GM21390 (cell line): ENCODE data around the gene FPGS.
A peak's percentile ranks its signal among the peaks of the same experiment; 100 is the strongest.
"Not testable (repeated sequence)": the region's sequence is repeated elsewhere in the genome, so short reads cannot be mapped to it uniquely, and the experiment has no call there.

Experiments used
- ATAC-seq: cut with Tn5 transposase; IDR thresholded peaks from one replicate; pipeline ENCODE4 v1.9.1; 2021; ENCODE audit not compliant: unreplicated experiment

FPGS gene

DNA sequence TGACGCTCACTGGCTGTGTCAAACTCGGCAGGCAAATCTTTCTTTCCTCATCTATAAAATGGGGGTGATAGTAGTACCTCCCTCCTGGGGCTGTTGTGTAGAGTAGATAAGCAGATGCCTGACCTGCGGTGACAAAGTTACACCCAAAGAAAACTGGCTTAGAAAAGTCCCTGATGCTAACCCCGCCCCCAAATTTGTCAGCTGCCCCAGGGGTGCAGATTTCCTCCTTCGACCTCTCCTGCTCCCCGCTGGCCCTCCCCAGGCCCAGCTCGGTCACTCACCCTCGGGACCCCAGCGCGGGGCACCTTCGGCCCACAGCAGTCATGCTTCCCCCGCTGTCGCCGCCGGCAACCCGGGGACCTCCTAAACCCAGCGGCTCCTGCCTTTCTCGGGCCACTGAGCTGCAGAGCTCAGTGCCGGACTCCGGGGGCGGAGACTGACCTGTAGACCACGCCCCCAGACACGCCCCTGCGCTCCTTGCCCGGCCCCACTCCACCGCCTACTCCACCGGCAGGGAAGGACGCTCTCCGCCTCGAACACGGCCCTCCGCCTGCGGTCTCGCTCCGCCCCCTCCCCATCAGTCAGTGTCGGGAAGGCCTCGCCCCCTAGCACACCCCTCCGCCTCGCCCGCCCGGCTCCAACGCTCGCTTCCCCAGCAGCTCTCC, 31.6 kb upstream of the FPGS start:
- ATAC-seq = peak; percentile 81

DNA sequence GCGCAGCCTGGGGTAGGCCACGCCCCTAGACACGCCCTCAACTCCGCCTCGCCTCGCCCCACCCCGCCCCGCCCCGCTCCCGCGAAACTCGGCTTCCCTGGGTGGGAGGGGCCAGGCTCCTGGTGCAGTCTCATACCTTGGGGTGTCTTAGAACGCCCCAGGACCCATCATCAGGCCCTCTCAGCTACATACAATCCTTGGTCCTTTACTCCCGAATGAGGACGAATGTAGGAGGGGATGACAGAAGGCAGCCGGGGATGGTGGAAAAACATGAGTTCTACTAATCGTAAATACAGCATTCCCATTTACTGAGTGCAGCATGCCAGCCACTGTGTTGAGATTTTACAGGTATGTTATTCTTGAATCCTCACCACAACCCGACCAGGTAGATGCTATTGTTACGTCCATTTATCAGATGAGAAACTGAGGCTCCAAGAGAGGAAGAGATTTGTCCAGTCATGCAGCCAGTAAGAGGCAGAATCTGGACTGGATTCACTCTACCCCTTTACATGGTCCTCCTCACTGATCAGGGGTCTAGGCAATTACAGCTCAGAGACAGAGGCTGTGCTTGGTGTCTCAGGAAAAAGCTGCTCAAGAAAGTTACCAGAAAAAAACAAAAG, 31.0 kb upstream of the FPGS start:
- ATAC-seq = no peak

DNA sequence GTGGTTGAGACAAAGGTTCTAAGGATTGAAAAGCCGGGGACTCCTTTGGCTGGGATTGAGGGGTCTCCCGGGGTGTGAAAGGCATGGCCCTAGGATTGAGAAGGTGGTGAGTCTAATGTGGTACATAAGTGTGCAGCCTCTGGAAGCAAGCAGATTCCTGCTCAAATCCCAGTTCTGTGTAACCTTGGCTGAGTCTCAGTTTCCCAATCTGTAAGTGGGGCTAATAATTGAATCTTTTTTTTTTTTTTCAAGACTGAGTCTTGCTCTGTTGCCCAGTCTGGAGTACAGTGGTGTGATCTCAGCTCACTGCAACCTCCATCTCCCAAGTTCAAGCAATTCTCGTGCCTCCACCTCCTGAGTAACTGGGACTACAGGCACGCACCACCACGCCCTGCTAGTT, 30.1 kb upstream of the FPGS start:
- no peak for ATAC-seq

DNA sequence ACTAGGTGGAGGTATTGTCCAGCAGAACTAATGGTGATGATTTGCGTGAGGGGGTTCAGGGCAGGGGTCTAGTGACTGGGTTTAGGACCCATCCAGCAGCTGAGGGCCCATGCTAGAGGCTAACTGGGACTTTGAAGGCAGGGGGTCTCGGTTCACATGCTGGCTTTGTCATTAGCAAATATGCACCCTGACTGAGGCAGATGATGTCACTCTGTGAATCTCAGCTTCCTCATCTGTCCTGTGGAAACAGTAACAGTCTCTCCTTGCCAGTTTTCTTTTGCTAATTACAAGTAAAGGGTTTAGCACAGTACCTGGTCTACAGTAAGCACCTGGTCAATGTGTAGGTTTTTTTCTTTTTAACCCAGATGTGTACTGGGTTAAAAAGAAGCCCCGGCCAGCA, 29.4 kb upstream of the FPGS start:
- ATAC-seq = no peak

DNA sequence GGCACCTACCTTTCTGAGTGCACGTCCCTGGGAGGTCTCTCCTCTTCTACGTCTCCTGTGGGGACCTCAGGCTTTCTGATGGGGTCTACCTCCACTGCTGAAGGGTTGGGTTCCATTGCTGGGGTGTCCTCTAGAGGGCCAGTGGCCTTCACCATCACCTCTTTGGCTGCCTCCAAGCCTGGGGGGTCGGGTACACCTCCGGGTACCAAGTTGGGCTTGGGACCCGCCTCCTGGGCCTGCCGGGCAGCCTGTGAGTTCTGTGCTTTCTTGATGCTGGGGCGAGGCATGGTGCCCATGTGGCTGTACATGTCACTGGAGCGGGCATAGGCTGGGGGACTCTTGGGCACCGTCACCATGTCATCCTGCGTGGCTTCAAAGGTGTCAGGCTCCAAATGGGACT, 28.7 kb upstream of the FPGS start:
- no peak for ATAC-seq

DNA sequence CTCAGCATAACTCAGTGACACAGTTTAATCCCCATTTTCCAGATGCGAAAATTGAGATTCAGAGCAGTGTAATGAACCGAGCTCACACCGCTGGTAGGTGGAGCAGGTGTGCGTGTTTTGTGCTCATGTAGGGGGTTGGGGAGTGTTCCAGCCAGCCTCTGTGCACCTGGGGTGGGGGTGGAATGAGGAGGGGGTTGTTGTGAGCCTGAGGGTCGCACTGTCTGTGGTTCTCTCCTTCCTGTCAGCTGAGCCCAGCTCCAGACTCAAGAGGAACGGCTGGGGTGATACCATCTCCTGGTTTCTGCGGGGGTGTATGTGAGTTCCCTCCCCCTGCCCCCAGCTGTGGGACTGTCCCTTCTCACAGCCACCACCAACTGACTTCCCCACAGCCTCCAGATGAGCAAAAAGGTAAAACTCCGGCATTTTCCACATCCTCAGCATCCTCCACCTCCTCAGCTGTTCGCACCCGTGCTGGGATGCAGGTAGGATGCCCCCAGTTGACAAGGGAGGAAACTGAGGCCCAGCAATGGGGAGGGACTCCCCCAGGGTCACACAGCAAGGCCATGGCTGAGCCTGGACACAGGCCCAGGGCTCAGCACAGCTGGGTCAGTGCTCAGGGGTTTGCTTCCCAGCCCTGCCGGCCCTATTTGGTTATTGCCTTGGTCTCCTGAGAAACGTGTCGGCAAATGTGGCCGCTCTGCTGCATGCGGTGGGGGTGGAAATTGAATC, 26.3 kb upstream of the FPGS start:
- ATAC-seq = no peak

DNA sequence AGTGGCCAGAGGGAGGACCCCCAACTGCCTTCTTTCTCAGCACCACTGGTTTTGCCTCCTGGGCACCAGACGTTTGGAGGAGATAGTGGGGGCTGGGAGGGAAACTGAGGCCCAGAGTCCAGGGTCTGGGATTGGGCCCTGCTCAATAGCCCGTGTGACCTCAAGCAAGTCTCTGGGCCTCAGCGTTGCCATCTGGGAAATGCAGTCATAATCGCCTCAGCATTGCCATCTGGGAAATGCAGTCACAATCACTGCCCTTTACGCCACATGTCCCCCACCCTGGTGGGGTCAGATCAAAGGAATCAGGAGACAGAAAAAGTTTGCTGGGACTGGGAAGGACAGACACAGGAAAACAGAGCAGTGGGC, 25.8 kb upstream of the FPGS start:
- no peak for ATAC-seq

DNA sequence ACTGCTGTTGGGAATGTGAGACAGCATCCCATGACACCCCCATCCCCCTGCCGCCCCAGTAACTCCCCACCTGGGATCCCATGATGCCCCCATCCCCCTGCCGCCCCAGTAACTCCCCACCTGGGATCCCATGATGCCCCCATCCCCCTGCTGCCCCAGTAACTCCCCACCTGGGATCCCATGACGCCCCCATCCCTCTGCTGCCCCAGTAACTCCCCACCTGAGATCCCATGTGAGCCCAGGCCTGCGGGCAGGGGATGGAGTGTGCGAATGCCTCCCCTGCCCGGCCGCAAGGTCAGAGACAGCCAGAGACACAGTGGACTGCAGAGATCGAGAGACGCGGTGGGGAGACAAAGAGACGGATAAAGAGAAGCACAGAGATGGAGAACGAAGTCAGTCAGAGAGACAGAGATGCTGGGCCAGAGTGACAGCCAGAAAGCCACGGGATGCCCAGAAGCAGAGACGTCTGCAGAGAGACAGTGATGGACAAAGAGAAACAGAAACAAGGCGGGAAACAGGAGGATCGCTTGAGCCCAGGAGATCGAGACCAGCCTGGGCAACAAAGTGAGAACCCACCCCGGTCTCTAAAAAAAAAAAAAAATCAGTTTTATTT, 25.2 kb upstream of the FPGS start:
- ATAC-seq = no peak

DNA sequence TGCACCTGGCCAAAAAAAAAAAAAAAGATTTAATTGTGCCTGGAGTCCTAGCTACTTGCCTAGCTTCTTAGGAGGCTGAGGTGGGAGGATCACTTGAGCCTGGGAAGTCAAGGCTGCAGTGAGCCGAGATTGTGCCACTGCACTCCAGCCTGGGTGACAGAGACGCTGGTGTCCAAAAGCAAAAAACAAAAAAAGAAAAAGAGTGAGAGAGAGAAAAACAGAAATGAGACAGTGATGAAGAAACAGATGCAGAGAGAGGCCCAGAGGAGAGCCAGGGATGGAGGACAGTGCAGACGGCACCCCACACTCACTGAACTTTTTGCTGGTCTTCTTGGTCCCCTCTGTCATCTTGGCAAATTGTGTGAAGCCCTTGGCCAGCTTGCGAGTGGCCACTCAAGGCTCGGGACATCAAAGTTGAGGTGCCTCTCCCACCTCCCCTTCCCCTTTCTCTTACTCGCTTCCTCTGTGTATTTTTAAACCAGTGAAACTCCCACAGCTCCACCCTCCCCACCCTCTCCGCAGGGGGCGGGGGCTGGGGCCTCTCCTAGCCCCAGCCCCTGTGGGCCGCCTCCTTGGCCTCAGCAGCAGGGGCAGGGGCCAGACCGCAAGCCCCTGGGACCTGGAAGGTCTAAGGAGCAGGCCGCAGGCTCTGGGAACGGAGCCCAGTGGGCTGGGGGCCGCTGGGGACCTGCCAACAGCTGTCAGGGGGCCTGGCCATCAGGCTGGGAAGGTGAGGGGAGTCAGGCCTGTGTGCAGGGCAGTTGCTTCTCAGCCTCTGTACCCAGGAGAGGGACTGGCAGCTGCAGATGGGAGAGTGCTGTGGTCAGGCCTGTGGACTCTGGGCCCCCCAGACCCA, 24.2 kb upstream of the FPGS start, which contains the start of gene SH2D3C:
Gene SH2D3C, minus strand, starts transcription at position 387 of the 856 bp plus-strand sequence. Its CDS starts 39 bp downstream, at position 348.
- ATAC-seq = peak; percentile 43

DNA sequence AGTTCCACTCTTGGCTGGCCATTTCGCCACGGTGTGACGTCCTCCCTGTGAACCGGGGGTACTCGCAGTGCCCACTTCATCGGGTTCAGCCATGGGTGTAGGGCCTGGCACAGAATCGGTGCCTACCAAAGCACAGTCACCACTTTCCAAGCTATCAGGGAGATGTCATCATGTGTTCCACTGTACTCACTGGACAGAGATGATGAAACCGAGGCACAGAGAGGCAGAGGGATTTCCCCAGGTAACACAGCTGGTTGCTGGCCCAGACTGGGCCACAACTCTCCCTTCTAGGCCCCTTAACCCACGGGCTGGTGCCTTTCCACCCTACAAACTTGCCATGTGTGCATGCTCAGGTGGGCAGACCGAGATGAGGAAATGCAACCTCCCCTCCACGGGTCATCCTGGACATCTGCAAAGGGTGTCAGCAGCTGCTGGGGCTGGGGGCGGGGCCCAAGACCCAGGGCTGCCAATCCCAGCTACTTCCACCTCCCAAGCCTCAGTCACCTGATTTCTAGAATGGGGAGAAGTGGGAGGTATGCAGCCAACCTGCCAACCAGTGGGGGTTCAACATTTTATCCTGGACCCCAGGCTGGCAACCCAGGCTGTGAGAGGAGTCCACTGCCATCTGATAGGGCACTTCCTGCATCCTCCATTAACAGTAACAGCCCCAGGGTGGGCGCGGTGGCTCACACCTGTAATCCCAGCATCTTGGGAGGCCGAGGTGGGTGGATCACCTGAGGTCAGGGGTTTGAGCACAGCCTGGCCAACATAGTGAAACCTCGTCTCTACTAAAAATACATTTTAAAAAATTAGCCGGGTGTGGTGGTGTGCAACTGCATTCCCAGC, 23.3 kb upstream of the FPGS start:
- ATAC-seq = peak; percentile 44

DNA sequence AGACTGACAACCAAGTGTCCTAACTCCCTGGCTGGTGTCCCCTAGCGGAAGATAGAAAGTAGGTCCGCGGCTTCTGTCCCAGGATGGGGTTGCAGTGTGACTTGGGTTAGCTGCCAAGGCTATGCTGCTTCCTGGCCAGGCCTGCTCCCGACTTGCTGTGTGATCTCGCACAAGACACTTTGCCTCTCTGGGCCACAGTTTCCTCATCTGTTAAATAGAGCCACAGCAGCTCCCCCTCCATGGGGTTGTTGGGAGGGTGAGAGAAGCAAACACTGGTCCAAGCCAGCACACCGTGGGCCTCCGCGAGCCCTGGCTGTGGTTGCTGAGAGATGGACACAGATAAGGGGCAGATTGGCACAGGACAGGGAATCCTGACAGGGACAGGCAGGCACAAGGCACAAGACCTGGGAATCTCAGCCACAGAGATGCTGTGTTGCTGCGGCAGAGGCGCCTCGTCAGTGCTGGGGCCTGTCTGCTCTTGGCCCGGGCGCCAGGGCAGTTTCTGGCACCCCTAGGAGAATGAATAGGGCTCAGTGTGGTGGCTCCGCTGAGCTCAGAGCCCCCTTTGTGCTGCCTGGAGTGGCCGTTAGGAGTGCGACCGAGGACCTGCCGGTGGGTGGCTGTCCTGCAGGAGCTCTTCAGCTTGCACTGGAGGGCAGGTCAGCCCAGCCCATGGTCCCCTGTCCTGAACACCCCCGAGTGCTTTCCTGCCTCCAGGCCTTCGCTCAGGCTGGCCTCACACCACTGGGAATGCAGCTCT, 22.4 kb upstream of the FPGS start:
- ATAC-seq = no peak

DNA sequence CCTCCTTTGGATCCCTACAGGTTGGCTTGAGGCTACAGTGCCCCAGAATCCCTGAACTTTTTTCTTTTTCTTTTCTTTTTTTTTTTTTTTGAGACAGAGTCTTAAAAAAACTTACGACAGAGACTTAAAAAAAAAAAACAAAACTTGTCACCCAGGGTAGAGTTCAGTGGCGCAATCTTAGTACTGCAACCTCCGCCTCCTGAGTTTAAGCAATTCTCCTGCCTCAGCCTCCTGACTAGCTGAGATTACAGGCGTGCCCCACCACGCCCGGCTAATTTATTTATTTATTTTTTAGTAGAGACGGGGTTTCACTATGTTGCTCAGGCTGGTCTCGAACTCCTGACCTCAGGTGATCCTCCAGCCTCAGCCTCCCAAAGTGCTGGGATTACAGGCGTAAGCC, 21.8 kb upstream of the FPGS start:
- ATAC-seq = not testable (repeated sequence)

DNA sequence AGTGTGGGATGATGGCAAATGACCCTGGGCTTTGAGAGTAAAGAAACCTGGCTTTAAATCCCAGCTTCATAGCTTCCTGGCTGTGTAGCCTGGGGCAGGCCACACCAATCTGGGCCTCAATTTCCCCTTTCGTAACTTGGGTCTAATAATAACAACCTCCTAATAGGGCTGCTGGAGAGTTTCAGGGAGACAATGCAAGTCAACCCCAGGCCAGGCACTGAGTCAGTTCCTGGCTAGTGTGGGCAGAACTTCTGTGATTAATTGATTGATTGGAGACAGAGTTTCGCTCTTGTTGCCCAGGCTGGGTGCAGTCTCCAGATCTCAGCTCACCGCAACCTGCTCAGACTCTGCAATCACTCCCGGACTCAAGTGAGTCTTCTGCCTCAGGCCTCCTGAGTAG, 20.9 kb upstream of the FPGS start:
- ATAC-seq = no peak

DNA sequence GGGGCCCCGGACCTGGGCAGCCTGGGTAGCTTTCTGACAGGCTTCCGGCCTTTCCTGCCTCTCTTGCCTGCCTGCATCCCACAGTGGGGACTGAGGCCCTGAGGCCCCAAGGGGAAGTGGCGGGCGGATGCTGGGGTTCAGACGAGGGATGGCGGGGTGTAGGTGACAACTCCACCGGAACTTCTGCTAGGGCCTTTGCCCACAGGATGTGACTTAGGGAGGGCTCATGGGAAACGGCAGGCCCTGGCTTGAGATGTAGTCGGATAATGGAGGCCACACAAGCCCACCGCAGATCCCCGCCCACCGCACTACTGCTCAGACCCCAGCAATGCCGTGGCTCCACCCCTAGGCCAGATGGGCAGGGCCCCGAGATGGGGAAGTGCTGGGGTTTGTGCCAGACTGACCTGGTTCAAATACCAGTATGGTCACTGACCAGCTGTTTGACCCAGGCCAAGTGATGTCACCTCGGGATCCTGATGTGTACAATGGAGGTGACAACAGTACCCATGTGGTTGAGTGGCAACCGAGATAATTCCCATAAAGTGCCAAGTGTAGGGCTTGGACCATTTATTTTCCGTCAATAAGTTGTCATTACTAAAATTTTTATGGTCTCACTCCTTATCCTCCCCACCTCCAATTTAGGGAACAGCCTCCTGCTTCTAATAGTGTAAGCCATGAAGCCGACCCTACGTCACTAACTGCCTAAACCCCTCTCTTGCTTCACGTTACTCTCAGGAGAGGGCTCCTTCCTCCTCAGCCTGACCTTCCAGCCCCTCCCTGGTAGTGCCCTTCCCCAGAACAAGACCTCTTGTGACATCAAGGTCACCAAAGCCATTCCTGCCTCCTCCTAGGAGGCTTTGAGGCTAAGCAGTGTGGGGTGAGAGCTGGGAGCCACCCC, 19.3 kb upstream of the FPGS start:
- ATAC-seq = no peak

DNA sequence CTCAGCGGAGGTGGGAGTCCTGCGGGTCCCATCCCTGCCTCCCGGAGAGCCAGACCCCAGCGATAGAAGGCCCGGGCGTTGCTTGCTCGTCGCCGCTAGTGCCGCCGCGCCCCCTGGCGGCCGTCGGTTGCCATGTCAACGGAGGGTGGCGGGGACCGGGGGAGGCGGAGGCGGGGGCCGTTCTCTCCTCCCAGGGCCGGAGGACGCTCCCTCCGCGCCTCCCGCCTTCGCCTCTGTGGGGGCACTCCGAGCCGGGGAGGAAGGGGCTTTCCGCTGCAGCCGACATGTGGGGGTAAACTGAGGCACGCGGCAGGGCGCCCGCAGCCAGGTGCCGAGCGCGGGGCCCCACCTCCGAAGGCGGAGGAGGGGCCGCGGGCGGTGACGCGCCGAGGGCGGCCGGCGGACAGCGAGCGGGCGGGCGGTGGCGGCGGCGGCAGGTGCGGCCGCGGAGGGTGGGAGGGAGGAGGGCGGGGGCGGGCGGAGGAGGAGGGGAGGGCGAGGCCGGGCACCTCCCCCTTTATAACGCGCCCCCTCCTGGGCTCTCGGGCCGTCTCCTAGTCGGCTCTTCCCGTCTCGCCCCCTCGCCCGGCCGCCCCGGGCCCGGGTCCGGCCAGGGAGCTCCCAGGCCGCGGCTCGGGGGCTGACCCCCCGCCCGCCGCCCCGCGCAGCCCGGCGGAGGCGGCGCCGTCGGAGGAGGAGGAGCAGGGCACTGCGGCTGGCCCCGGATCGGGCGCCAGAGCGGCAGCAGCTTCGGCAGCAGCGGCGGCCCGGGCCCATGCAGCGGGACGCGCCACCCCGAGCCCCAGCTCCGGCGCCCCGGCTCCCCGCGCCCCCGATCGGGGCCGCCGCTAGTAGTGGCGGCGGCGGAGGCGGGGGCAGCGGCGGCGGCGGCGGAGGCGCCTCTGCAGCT, 17.4 kb upstream of the FPGS start:
- peak; percentile 41 for ATAC-seq

DNA sequence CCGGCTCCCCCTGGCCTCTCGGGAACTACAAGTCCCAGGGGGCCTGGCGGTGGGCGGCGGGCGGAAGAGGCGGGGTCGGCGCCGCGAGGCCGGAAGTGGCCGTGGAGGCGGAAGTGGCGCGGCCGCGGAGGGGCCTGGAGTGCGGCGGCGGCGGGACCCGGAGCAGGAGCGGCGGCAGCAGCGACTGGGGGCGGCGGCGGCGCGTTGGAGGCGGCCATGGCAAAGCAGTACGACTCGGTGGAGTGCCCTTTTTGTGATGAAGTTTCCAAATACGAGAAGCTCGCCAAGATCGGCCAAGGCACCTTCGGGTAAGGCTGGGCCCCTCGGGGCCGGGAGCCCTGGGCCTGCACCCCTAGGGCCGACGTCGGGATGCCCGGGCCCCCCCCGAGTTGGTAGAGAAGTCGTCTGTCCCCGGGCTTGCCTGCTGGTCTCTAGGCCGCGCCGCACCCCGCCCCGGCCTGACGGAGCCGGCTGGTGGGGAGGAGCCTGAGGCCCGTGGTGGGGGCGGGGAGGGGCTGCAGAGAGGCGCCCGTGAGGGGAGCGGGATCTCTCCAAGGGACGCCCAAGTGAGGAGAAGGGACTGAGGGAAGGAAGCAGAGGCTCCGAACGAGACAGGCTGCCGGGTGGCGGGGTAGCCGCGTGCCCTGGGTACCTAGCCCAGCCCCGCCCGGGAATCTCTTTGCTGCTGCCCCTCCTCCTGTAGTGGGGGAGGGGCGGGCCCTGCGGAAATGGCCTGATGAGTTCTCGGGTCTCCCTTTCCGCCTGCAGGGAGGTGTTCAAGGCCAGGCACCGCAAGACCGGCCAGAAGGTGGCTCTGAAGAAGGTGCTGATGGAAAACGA, 16.5 kb upstream of the FPGS start, which contains the start of gene CDK9:
Gene CDK9, plus strand, starts transcription at position 102 of the 840 bp plus-strand sequence. Its CDS starts 115 bp downstream, at position 217.
- ATAC-seq = peak; percentile 66
